PFSK-1 (cell line): ENCODE results near the gene TRNP1.

Experiments used
- POLR2AphosphoS5 ChIP-seq: IDR thresholded peaks from 2 replicates; pipeline ENCODE4 v1.6.1; 2012; ENCODE audit warnings: low read depth, mild to moderate bottlenecking, control low read depth, low read length, moderate library complexity
- TF ChIP-seq, protein P1 (sequence below), 2 experiments: IDR thresholded peaks; 2 replicates each; pipeline versions ENCODE4 v1.6.1 to v1.8.0; 2011 to 2012; ENCODE audit warnings: low read depth in 2 of 2, low read length in 2 of 2, control low read depth in 1 of 2, inconsistent platforms in 1 of 2, mild to moderate bottlenecking in 1 of 2, moderate library complexity in 1 of 2; ENCODE audit not compliant: insufficient read depth in 1 of 2

DNA sequence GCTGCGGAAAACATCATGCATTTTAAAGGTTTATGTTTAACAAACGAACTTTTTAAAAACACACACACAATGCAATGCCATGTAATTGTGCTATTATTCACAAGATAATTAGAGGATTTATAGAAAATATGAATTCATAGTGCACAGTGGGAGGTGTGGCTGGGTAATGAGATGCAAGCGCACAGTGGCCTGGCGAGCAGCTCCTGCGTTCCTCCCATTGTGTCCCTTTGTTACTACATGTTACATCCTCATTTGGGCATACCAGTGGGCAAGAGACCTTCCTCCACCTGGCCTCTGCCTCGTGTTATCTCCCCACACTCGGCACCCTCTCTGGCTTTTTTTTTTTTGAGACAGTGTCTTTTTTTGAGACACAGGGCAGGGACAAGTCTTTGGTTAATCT, 49.2 kb downstream of the TRNP1 start:
- TF ChIP-seq, protein P1, sequence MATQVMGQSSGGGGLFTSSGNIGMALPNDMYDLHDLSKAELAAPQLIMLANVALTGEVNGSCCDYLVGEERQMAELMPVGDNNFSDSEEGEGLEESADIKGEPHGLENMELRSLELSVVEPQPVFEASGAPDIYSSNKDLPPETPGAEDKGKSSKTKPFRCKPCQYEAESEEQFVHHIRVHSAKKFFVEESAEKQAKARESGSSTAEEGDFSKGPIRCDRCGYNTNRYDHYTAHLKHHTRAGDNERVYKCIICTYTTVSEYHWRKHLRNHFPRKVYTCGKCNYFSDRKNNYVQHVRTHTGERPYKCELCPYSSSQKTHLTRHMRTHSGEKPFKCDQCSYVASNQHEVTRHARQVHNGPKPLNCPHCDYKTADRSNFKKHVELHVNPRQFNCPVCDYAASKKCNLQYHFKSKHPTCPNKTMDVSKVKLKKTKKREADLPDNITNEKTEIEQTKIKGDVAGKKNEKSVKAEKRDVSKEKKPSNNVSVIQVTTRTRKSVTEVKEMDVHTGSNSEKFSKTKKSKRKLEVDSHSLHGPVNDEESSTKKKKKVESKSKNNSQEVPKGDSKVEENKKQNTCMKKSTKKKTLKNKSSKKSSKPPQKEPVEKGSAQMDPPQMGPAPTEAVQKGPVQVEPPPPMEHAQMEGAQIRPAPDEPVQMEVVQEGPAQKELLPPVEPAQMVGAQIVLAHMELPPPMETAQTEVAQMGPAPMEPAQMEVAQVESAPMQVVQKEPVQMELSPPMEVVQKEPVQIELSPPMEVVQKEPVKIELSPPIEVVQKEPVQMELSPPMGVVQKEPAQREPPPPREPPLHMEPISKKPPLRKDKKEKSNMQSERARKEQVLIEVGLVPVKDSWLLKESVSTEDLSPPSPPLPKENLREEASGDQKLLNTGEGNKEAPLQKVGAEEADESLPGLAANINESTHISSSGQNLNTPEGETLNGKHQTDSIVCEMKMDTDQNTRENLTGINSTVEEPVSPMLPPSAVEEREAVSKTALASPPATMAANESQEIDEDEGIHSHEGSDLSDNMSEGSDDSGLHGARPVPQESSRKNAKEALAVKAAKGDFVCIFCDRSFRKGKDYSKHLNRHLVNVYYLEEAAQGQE (IDR thresholded peaks at IDR 0.05; ENCODE audit: insufficient read depth in 1 of 2, low read depth in 2 of 2, low read length in 2 of 2), result no peak
- TF ChIP-seq POLR2AphosphoS5, result no peak
